Retinal pigment epithelial cell (primary cell): ENCODE results near the gene NR4A1.

Experiments
- DNase-seq: peaks from one replicate; pipeline ENCODE4 v3.0.0-alpha.2; 2010; ENCODE audit warnings: low read depth
- H3K4me3 ChIP-seq: 2 replicates; pipeline ENCODE4 v1.5.1; 2011; ENCODE audit warnings: mild to moderate bottlenecking, low read length, control low read depth, moderate library complexity
- CTCF ChIP-seq: conservative IDR thresholded peaks from 2 replicates; pipeline ENCODE4 v1.5.1; 2011; ENCODE audit warnings: low read depth, low read length, control low read depth, inconsistent platforms

NR4A1 gene

GRCh38 chr12:52078276-52078675, 27.0 kb downstream of the NR4A1 start:
- no peak for TF ChIP-seq CTCF
- DNase-seq: no peak
- H3K4me3 ChIP-seq: no peak overlapping the region

- no peak for DNase-seq
- TF ChIP-seq CTCF: no peak
- no peak within 1 kb of the TSS for H3K4me3 ChIP-seq
These were observed 28.5 kb downstream of the NR4A1 start, which contains the start of gene SMIM41 for GRCh38 chr12:52079576-52080402. SMIM41 (plus strand) TSS chr12:52079704; CDS start chr12:52079780, 76 bp downstream.

GRCh38 chr12:52080403-52081251, 29.4 kb downstream of the NR4A1 start:
- no peak for DNase-seq
- no peak for TF ChIP-seq CTCF
- no peak overlapping the region for H3K4me3 ChIP-seq

- TF ChIP-seq CTCF: no peak
- H3K4me3 ChIP-seq: no peak overlapping the region
- no peak for DNase-seq
These were observed 30.1 kb downstream of the NR4A1 start for GRCh38 chr12:52081263-52081733.

- DNase-seq: no peak
- TF ChIP-seq CTCF: no peak
- H3K4me3 ChIP-seq: no peak overlapping the region
These were observed 30.9 kb downstream of the NR4A1 start for GRCh38 chr12:52082026-52082668.

- DNase-seq: no peak
- no peak overlapping the region for H3K4me3 ChIP-seq
- TF ChIP-seq CTCF: no peak
These were observed 31.4 kb downstream of the NR4A1 start for GRCh38 chr12:52082669-52082987.
